HS-27A (cell line): Measurements from ENCODE around the gene APOL5.
"Not testable (repeated sequence)": the region's sequence is repeated elsewhere in the genome, so short reads cannot be mapped to it uniquely, and the experiment has no call there.

Experiments used
- DNase-seq: peaks from one replicate; pipeline ENCODE4 v3.0.0-alpha.2; 2012; ENCODE audit warnings: low read depth, missing footprints

APOL5 gene

GRCh38 chr22:35711336-35711735 is 6.3 kb upstream of the APOL5 start:
- no peak for DNase-seq

DNA sequence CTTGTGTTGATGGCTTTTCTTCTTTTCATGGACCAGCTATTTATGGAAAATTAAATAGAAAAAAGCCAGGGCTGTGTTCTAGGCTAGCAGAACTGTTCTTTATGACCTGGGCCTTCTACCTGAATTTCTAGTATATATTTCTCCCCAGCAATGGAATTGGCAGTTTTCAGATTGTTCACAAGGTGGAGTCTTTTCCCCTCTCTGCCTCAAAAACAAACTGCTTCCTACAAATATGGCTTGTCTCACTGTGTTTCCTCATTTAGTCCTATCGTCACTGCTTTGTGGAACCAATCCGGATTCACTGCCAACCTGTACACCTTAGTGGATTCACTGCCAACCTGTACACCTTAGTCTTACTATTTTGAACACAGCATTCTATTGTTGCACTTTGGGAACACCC is 5.0 kb upstream of the APOL5 start:
- no peak for DNase-seq

DNA sequence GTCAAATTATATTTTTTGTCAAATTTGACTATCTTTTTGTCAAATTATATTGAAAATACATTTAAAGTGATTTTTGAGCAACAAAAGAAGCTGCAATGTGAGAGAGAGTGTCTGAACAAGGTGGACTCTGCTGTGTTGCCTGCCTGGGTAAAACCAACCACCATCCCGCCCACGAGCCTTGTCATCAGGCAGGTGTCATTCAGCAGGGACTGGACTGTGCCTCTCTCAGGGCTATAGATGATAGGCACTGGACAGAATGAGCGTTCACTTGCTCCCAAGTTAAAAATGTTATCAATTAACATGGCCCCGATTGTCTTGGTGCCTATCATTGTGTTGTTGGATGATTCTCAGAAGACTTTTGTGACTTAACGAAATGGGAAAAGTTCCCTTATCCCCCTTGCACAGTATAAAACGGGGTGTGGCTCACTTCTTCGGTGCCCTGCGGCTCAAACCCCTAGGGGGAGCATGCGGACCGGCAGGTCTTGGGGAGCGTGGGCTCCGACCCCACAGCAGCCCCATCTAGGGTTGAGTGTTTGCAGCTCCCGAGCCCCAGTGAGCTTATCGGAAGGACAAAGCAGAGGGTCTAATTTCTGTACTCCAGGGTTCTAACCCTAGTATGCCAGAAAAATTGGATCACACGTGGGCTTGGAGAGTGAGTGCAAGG is 1.7 kb downstream of the APOL5 start:
- DNase-seq, result no peak

GRCh38 chr22:35721960-35722359 is 4.3 kb downstream of the APOL5 start:
- DNase-seq, result no peak

DNA sequence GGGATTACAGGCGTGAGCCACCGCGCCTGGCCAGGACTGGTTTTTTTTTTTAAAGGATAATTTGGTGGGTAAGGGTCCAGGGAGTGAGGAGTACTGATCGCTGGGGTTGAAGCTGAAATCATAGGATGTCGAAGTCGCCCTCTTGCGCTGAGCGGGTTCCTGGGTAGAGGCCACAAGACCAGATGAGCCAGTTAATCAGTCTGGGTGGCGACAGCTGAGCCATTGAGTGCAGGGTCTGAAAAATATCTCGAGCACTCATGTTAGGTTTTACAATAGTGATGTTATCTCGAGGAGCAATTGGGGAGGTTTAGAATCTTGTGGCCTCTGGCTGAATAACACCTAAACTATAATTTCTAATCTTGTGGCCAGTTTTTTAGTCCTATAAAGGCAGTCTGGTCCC is 7.8 kb downstream of the APOL5 start:
- no peak for DNase-seq

- DNase-seq, result no peak
Measured at GRCh38 chr22:35726398-35726797, 8.7 kb downstream of the APOL5 start.

- no peak for DNase-seq
Measured at GRCh38 chr22:35726933-35727332, 9.3 kb downstream of the APOL5 start.

GRCh38 chr22:35727436-35727835 is 9.8 kb downstream of the APOL5 start:
- no peak for DNase-seq

GRCh38 chr22:35728639-35729308 is 11.1 kb downstream of the APOL5 start:
- no peak for DNase-seq

- DNase-seq, result no peak
Measured at GRCh38 chr22:35729309-35729698, 11.6 kb downstream of the APOL5 start.

GRCh38 chr22:35731321-35731720 is 13.6 kb downstream of the APOL5 start:
- DNase-seq, result no peak

- DNase-seq, result no peak
Measured at GRCh38 chr22:35732116-35732515, 14.4 kb downstream of the APOL5 start.

DNA sequence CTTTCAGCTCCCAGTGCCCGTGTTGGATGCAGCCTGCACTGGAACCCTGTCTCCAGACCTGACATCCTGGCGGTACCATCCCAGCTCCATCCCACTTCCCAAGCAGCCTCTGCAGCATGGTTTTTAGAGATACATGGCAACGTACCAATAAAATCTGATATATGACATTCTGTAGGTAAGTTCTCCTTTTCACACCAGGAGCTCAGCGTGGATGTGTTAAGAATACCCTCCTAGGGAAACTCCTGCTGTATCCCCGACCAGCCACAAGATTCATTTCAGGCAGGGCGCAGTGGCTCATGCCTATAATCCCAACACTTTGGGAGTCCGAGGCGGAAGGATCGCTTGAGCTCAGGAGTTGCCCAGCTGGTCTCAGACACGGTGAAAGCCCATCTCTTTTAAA is 15.4 kb downstream of the APOL5 start:
- DNase-seq, result no peak

- DNase-seq, result no peak
Measured at GRCh38 chr22:35733791-35734516, 16.3 kb downstream of the APOL5 start.

DNA sequence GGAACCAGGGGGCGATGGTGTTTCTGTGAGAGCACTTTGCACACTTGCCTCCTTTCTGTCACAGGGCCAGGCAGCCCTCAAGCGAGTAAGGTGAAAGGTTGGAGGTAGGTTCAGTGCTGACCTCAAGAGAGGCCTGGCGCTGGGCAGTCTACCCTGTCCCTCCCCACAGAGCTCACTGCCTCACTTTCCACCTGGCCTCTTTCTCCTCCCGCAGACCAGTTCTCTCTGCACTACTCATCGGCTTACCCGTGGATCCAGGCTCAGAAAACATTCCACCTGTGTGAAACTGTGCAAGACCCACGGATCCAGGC is 16.8 kb downstream of the APOL5 start:
- no peak for DNase-seq

DNA sequence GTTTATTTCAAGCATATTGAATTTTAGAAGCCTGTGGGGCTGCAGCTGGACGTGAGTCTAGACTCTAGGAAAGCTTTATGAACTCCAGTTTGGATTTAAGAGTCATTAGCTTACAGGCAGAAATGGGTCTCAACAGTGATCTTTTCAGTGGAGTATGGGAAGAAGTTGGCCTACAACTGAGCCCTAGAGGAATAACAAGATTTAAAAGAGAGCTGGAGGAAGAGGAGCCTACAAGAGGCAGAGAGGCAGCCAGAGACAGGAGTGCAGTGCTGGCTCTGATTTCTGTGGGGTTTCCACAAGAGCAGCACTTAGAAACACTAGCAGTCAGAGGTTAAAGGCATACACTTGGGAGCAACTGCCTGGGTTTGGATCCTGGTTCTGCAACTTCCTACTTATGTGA is 17.9 kb downstream of the APOL5 start:
- DNase-seq, result no peak

DNA sequence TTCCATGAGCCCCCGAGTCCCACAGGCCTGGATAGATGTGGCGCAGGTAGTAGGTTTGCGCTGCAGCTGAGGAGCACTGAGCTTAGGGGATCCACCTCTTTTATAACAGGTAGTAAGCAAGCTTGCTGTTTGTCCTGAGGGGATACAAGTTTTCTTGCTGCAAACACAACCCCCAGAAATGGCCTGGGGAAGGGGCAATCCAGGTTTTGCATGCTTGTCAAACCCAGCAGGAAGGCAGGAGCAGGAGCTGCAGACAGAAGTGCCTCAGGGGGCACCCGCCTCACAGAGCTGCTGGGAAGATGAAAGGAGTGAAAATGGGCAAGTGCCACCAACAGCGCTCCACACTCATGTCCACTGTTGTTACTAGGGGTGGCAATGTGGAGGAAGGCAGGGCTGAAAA is 18.5 kb downstream of the APOL5 start:
- DNase-seq, result no peak

GRCh38 chr22:35736701-35737100 is 19.0 kb downstream of the APOL5 start:
- no peak for DNase-seq

DNA sequence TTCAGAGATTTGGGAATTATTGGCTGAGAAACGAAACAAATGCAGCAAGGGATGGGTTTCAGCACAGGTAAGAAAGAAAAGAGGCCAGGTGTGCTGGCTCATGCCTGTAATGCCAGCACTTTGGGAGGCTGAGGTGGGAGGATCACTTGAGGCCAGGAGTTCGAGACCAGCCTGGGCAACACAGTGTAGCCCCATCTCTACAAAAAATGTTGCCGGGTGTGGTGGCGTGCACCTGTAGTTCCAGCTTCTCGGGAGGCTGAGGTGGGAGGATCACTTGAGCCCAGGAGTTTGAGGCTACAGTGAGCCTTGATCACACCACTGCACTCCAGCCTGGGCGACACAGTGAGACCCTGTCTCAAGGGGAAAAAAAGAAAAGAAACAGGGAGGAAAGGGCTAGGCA is 20.2 kb downstream of the APOL5 start:
- not testable (repeated sequence) for DNase-seq

DNA sequence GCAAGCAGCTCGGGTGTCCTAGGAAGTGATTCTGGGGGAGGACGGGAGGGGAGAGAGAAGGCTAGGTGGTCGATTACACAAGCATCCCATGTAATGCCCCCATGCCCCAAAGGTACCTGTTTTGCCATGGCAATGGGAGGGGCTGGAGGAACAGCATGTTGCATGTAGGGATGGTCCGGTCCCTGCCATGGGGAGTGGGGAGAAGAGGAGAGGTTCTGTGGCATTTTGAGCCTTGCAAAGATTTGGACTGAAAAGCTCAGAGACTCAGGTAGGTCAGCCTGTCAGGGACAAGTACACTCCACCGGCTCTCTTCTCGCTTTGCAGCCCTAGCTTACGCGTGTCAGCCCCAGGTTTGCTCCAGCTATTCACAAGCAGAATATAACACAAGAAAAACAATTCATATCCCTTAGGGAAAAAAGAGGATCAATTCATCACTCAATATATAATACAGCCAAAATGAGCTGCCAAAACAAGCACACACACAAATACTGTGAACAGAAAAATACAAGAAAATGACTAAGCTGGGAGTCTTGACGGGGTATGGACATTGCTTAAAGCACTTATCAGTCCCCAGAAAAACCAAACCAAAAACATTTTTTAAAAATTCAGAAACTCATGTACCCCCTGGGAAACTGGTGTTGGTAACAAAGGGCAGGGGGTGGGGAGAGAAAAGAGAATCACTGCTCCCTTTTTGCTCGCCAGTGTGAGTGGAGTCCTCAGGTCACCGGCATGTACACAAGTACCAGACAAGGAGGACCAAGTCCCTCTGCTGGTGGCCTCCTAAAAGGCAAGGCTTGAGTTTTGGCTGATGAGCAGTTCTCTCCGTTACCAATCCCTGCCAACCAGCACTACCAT is 21.6 kb downstream of the APOL5 start:
- DNase-seq, result no peak

- DNase-seq, result no peak
Measured at GRCh38 chr22:35739931-35740380, 22.3 kb downstream of the APOL5 start.

DNA sequence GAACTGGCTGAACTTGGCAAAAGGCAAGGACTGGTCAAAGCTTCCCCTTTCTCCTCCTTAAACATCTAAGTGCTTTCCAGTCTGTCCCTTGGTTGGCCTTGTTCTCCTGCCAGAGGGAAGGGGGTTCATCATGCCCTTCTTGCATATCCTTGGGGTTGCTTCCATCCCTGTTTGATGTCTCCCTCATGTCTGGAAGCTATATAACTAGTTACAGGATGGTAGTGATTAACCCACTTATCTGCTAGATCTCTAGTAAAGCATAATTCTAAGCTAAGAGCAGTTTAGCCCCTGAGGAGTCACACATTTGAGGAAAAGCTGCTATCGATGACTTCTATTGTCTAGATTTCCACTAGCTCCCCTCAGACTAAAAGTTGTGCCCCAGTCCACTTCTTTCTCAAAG is 22.9 kb downstream of the APOL5 start:
- DNase-seq, result no peak
